Activated effector memory CD4-positive, alpha-beta T cell treated with anti-CD3 and anti-CD28 coated beads, Interleukin-2, amount 50 U/mL, for 16 hours (primary cell): ENCODE measurements around the gene ESR1.
"Not testable (repeated sequence)": the region's sequence is repeated elsewhere in the genome, so short reads cannot be mapped to it uniquely, and the experiment has no call there.

ENCODE experiments used
- DNase-seq: peaks from one replicate; pipeline ENCODE4 v3.0.0-alpha.2; 2020

The ESR1 gene

DNA sequence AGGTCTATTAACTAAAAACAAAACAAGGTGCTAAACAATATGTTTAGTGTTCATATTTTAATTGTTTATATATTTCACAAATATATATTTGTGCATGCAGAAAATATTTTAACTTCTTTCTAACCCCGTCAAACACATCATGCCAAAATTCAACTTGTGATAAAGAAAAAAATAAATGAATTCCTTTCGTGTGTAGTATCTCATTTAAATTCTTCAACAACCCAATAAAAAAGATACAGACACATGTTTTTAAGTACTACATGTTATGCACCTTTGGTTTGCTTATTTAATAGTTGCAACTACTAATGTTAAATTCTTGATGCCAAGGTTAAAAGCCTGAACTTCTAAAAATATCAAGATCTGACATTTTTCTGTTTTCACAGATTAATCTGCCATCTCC is 252.4 kb downstream of the ESR1 start:
- DNase-seq, result no peak

DNA sequence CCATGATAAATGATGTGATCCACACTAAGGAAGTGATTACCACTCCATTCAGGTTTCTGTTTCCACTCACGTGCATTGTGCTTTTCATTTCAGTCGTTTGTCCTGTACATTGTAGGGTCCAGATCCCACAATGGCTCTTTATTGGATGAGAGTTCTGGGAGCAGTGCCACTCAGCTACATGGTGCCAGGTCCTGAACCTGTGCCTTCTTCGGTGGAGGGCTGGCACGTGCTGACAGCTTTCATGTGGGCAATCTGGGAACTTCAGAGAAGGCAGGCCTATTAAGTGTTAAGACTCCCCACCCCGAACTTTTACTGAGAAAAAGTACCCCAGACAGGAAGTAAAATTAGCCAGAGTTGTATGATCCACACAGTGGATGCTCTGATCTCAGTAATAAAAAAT is 255.0 kb downstream of the ESR1 start:
- no peak for DNase-seq

DNA sequence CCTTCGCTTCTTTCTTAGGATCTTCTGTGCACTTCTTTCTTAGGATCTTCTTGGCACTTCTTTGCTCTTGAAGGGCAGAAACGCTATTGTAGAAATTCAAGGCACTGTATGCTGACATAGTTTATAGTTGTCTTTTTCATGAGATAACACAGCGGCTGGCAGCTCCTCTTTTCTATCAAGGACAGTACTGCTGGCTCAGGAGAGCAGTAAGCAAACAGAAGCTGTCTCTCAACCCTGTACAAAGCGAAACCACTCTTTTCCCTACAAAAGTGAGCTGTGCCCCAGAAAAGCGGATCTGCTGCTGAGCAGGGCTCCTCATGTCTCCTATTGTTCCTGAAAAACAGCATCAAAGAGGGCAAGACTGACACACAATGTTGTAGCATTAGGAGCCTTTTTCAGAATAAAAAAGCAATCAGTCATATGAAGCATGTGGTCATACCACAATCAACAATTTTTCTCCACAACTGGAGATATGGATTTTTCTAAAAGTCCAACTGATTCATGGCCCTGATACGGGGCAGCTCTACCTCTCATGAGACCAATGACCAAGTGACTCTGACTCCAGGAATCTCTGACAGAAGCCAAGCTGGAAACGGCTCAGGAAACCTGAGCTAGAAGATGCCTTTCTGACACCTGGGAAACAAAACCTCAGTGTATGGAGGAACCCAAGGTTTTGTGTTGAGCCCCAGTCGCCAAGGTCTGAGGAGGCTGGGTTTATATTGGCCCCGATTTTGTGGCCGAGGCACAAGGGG is 255.9 kb downstream of the ESR1 start:
- DNase-seq, result no peak

DNA sequence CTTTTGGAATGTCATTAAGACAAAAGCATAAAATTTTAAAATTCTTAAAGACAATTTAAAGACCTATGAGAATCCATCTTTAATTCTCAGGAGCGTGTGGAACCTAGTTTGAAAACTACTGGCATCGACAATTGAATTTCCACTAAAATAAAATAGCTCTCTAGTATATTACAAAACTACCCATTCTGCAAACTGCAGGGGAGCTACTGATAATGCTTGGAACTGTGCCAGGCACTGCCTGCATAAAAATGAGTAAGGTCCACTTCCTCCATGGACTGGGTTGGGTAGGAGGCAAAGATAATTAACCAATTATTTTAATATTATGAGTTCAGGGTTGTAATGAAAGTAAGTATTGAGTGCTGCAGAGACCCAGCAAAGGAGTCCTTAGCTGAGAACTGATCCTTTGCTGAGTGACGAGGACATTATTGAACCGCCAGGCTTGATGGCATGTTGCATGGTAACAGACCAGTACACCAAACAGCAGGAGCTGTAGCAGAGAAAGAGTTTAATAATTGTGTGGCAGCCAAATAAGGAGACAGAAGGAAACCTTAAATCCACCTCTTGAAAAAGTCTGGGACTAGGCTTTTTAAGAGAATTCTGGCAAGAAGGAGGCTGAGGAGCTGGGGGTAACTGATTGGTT is 261.3 kb downstream of the ESR1 start:
- no peak for DNase-seq

DNA sequence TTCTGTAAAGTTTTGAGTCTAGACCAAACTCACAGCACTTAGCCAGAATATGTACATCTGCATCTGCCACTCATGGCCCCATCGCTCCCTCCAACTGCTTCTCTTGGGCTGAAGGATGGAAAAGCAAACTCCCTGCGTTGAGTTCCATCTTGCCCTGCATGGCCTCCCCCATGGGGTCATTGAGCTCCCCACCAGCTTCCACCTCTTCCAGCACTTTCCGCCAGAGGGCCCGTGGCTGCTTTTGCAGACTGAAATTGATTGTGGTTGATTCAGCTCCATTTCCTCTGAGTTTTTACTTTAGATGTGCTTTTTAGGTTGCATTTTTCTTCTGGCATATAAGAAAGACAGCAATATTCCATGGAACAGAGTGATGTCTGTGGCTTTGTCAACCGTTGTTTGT is 263.1 kb downstream of the ESR1 start:
- no peak for DNase-seq

DNA sequence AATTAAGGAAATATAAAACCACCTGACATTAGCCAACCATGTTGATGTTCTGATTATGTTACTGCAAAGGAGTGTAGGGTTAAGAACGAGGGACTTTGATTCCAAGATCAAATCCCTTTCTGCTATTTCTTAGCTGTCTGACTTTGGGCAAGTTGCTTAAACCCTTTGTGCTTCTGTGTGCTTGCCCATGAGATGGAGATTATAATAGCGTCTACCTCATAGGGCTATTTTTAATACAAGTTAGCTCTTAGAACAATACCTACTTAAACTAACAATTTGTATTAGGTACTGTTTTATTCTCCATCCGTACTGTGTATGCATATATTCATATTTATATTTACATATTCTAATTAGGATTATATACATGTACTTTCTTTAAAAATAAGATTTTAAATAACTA is 263.8 kb downstream of the ESR1 start:
- DNase-seq, result no peak

DNA sequence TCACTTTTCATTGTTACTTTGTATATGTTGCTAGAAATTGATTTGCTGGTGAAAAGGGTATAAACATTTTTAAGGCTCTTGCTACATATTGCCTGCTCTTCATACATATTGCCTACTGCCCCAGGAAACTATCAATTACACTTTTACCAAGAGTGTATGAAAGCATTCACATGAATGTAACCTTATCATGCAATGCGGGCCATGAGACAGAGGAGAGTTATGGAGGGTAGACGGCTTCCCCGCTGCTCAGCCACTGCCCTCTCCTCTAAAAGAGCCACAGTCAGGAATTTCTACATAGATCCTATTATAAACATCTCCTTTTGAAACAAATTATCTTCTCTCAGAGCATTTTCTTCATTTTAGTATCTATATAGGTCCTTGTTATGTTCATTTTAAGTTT is 264.4 kb downstream of the ESR1 start:
- DNase-seq, result no peak

DNA sequence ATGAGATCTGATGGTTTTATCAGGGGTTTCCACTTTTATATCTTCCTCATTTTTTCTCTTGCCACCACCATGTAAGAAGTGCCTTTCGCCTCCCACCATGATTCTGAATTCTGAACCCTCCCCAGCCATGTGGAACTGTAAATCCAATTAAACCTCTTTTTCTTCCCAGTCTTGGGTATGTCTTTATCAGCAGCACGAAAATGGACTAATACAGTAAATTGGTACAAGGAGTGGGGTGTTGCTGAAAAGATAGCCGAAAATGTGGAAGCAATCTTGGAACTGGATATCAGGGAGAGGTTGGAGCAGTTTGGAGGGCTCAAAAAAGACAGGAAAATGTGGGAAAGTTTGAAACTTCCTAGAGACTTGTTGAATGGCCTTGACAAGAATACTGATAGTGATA is 268.8 kb downstream of the ESR1 start:
- not testable (repeated sequence) for DNase-seq

DNA sequence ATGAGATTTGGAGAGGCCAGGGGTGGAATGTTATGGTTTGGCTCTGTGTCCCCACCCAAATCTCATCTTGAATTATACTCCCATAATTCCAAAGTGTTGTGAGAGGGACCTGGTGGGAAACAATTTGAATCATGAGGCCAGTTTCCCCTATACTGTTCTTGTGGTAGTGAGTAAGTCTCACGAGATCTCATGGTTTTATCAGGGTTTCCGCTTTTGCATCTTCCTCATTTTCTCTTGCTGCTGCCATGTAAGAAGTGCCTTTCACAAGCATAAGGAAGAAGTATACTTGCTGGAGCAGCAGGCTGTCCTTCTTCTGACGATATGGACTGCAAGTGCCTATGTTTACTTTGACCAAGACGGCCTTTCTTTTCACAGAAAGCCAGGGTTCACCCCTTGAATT is 270.5 kb downstream of the ESR1 start:
- no peak for DNase-seq

DNA sequence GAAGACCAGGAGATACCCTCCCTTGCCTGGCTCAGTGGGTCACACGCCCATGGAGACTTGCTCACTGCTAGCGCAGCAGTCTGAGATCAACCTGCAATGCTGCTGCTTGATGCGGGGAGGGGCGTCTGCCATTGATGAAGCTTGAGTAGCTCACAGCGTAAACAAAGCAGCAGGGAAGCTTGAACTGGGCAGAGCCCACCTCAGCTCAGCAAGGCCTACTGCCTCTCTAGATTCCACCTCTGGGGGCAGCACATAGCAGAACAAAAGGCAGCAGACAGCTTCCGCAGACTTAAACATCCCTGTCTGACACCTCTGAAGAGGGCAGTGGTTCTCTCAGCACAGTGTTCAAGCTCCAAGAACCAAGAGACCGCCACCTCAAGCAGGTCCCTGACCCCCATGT is 271.3 kb downstream of the ESR1 start:
- no peak for DNase-seq

DNA sequence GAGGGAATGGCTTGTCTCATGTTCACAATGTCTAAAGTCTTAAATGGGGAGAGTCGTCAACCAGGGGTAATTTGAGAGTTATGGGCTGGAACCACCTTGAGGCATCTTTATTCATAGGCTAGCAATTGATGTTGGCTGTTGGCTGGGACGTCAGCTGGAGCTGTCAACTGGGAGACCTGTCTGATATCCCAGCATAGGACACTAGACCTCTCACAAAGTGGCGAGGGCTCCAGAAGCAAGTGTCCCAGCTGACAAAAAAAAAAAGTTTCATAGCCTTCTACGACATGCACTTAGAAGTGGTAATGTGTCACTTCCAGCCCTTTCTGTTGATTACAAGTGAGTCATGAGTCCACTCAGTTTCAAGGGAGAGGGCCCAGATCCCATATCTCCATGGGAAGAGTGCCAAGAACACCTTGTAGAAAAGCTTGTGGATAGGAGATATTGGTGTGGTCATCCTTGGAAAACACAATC is 278.0 kb downstream of the ESR1 start:
- no peak for DNase-seq

DNA sequence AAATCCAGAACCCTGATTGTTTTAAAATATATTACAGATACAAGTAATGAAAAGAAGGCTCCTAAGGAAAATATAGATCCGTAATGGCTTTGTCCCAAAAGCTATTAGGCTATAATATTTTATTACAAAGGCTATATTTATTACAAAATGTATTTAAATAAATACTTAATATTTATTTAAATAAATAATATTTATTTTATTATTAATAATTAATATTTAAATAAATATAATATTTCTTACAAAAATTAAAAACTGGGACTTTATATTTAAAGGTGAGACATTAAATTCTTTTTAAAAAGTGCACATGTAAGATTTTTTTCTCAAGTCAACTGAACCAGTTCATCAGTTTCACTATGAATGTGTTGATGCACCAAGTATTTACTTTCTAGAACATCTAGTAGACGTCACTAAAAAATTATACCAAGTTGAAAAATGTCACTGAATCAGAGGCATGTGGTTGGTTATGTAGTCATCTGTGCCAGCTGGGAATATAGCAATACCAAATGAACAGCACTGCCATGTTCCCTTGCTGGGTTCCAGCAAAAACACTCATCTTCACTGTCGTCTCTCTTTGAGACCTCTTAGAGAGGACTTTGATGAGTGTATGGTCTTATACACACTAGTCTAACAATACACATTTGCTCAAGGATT is 278.9 kb downstream of the ESR1 start:
- DNase-seq, result no peak

DNA sequence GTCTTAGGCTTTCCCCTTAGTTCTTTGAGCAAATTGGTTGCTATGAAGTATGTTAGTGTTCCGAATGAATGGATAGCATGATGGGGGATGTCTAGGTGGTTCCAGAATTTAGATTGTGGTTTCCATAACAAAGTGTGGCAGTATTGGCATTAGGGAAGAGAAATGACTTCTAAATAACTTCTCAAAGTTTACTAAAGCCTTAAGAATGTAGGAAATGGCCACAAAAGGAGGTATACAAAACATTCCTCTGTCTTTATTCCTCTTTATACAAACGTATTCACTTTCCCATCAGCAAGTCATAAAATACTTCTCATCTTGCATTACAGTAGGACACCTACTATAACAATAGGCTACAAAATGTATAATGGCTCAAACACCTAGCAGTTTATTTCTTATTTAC is 279.6 kb downstream of the ESR1 start:
- DNase-seq, result no peak

DNA sequence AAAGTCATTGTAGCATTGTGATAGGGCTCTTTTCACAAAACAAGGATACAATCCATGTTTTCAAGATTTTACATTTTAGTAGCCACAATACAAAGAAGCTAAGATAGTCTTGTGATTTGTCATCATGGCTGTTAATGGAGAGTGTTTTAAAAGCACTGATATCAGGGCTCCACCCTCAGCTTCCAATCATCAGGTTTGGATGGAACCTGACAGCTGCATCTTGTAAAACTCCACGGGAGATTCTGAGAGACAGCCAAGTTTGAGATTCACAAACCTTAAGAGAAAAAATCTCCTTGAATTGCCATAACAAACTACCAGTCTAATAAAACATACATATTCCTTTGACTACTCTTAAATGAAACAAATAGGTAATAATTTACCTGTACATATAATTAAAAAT is 280.2 kb downstream of the ESR1 start:
- DNase-seq, result no peak

DNA sequence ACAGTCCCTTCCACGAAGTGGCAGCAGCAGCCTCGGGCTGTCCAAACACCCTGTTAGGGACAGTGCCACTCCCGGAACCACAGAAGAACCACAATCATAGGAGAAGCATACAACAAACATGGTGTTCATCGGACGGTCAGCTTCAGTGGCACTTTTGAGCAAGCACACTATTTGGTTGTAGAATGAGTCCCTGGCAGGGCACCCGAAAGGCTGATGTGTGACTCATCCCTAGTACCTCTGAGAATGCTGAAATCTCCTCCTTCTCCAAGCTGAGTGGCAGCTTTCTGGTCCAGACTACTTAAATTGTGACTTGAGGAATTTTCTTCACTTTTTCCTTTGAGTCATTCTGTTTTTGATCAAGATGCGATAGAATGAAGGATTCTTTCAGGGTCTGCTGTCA is 282.5 kb downstream of the ESR1 start:
- no peak for DNase-seq

DNA sequence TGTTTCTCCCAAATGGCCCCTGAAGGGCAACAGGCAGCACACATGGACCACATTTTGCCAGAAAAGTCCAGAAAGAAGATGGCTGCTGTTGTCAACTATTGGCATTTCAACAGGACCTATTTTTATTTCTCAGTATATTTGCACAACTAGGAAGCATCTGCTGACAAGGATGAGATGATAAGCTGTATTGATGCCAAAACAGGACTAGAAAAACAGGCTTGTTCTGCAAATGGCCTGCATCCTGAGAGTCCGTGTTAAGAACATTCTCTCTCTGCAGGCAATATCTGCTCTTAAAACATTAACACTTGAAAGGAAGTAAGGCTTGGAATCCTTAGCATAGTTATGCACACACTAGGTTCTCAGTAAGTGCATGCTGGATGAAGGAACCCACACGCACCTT is 283.7 kb downstream of the ESR1 start:
- no peak for DNase-seq

DNA sequence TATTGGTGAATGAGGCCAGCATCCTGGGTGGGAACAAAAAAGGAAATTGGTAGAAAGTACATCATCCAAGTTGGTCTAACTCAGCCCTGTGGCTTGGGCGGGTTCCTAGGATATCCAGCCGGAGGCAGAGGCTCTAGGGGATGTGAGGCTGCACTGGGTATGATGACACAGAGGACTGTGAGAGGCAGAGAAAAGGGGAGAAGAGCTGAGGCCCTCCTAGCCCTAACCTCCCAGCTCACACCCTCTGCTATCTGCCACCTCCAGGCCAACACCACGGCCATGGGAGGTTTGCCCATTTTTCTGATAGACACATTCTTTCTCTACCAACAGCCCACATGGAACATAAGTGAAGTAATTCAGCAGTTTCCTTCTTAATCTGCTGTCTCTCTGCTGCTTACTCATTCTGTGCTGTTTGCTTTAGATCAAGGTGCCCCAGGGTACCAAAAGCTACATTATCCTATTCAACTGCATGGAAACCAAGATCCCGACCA is 284.4 kb downstream of the ESR1 start:
- DNase-seq, result no peak

DNA sequence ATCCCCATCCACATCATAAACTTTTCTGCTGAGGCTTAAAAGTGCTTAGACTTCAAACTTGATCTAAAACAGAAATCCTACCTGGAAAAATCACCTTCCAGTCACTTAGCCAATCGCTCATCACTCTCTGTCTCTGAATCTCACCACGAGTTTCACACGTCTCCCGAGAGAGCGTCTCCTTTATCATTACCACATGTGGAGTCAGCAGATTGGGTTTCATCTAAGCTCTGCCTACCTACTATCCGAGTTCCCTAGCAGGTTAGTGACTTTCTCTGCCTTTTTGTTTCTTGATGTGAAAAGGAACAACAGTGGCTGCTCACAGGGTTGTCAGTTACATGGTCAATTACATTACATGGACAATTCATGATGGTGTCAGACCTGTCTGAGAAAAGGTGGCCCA is 286.2 kb downstream of the ESR1 start:
- DNase-seq, result no peak

DNA sequence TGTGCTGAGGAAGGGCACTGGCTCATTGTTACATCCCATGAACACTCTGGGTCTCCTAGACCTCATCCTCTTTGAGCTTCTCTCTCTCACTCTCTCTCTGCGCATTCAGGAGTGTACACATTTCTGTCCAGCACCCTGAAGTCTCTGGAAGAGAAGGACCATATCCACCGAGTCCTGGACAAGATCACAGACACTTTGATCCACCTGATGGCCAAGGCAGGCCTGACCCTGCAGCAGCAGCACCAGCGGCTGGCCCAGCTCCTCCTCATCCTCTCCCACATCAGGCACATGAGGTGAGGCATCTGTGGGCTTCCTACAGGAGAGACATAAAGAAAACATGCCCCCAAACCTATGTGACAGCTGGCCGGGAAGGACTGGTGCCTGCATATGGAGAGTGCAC is 286.8 kb downstream of the ESR1 start:
- DNase-seq, result no peak

DNA sequence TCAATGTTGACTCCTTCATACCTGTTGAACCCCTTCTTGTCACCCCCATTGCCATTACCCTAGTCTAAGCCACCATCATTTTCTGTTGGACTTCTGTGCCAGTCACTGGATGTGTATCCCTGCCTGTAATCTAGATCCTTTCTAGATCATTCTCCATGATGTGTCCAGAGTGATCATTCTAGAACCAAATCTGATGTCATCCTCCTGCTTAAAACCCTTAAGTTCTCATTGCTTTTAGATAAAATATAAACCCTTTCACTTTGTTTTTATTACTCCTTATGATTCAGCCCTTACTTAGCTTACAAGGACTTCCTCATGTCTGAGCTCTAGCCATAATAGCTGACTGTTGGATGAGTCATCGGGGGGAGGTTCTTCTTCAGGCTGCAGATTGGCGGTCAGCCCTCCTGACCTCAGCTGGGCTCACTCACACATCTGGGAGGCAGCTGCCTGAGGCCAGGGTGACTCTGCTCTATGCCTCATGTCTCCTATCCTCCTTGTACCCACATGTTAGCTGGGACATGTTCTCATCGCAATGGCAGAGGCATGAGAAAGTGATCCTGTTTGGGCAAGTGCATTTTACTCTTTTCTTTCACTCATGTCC is 287.6 kb downstream of the ESR1 start:
- no peak for DNase-seq

DNA sequence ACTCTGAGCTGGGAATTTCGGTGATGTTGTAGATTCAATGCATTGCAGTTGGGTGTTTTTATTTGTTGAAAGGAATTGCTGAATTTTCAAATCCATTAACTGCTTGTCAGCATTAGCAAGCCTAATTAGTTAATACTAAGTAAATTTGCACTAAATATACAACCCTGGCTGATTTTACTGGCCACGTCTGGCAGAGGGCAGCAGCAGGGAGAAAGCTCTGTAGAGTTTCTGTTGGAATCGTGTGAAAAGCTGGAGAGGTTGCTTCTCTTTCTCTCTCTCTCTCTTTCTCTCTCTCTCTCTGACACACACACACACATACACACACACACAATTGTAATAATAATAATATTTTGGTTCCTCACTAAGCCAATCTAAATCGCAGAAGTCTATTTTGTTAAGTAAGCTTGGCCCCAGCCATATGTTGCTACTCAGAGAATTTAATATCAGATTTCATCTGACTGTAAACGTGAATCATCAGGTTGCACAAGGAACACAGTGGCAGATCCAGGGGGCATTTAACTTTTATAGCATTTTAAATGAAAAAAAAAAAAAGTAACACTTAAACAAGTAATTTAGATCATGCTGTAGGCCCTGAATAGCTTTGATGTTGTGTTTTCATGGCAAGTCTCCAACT is 289.5 kb downstream of the ESR1 start:
- no peak for DNase-seq

DNA sequence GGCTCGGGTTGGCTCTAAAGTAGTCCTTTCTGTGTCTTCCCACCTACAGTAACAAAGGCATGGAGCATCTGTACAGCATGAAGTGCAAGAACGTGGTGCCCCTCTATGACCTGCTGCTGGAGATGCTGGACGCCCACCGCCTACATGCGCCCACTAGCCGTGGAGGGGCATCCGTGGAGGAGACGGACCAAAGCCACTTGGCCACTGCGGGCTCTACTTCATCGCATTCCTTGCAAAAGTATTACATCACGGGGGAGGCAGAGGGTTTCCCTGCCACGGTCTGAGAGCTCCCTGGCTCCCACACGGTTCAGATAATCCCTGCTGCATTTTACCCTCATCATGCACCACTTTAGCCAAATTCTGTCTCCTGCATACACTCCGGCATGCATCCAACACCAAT is 291.2 kb downstream of the ESR1 start:
- DNase-seq, result no peak
